ENCODE results near the gene EIF4G2. TPM values are rescaled to one million over a fixed set of nuclear protein-coding genes. Genes with fewer than 3 reads are reported as not detected.

EIF4G2 gene
- total RNA-seq (1,000 to 10,000 TPM in 1 of 9 donors, 100 to 1,000 TPM in 8; 473 to 1,111 (median 849) TPM), polyA plus RNA-seq (100 to 1,000 TPM; 142 to 428 TPM)
- long read RNA-seq, donor 1, transcript EIF4G2-201 (22 exons, 3,978 nt), result major isoform, 217 of 389 reads
- long read RNA-seq, donor 1, transcript EIF4G2-202 (21 exons, 3,346 nt), result minor isoform, 14 of 389 reads
- long read RNA-seq, donor 1, transcript EIF4G2-205 (21 exons, 3,654 nt), result minor isoform, 8 of 389 reads
- long read RNA-seq, donor 1, partial matches to known transcripts, result 119 of 389 reads
- long read RNA-seq, donor 1, other reads (novel, unspliced or antisense), result 30 of 389 reads
- long read RNA-seq, donor 2, full-length matches to known transcripts, result 560 of 911 reads
- long read RNA-seq, donor 2, partial matches to known transcripts, result 319 of 911 reads
- long read RNA-seq, donor 2, other reads (novel, unspliced or antisense), result 32 of 911 reads
- long read RNA-seq, donor 3, transcript EIF4G2-201 (22 exons, 3,978 nt), result major isoform, 373 of 557 reads
- long read RNA-seq, donor 3, transcript EIF4G2-202 (21 exons, 3,346 nt), result minor isoform, 33 of 557 reads
- long read RNA-seq, donor 3, transcript EIF4G2-205 (21 exons, 3,654 nt), result minor isoform, 7 of 557 reads
- long read RNA-seq, donor 3, partial matches to known transcripts, result 118 of 557 reads
- long read RNA-seq, donor 3, other reads (novel, unspliced or antisense), result 26 of 557 reads

DNA sequence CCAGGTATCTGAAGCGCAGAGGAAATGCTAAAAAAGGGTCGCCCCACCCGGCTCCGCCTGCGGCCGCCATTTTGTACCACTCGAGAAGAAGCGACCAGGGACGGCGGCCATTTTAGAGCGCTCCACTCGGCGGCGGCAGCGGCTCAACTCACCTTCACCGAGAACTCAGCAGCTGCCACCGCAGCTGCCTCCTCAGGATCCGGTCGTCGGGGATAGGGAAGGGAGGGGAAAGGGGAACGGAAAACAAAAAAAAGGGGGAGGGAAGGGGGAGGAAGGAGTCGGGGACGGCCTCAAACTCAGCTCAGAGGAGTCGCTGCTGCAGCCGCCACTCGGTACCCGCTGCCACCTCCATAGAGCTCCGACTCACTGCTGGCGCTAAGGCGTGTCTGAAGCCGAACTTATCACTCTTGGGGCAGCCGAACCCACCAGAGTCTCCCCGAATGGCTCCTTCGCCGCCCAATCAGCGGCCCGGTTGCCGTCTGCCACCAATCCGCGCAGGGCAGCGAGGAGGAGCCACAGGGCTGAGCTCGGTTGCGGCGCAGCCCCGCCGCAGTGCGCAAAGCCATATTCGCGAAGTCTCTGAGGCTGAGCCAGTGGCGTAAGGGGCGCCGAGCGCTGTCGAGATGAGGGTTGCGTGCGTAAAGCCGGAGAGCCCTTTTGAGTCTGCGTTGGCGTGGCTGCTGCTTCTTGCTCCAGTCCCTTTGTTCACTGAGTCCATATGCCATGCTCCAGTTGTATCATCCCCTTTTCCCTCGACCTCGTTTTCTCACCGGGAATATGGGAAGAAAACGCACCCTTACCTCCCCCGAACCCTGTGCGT, at the start of gene EIF4G2:
EIF4G2 (minus strand) TSS at position 374 of the 820 bp plus-strand sequence.
- Histone ChIP-seq H3K4me1 (peaks cover 15 to 46% (median 40%) of the 10 kb centered on the region in 12 donors), H3K36me3 (peaks cover 0 to 38% (median 35%) of the 10 kb centered on the region in 9 donors), H3K27me3 (no peaks in the 10 kb centered on the region), H3K4me3 (peak within 1 kb of the TSS; percentile 61 to 99 (median 93)), H3K27ac (peak within 1 kb of the TSS; percentile 94 to 100 (median 98)), H3K9me3 (no peaks in the 10 kb centered on the region)
- TF ChIP-seq, protein P1, sequence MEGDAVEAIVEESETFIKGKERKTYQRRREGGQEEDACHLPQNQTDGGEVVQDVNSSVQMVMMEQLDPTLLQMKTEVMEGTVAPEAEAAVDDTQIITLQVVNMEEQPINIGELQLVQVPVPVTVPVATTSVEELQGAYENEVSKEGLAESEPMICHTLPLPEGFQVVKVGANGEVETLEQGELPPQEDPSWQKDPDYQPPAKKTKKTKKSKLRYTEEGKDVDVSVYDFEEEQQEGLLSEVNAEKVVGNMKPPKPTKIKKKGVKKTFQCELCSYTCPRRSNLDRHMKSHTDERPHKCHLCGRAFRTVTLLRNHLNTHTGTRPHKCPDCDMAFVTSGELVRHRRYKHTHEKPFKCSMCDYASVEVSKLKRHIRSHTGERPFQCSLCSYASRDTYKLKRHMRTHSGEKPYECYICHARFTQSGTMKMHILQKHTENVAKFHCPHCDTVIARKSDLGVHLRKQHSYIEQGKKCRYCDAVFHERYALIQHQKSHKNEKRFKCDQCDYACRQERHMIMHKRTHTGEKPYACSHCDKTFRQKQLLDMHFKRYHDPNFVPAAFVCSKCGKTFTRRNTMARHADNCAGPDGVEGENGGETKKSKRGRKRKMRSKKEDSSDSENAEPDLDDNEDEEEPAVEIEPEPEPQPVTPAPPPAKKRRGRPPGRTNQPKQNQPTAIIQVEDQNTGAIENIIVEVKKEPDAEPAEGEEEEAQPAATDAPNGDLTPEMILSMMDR (IDR thresholded peaks at IDR 0.05), result peak in 2 of 12 donors; percentile 12 to 25
- TF ChIP-seq POLR2A (IDR thresholded peaks at IDR 0.05), result peak; percentile 82 to 99
- DNase-seq, result peak; percentile 99
- WGBS, 4 donors, result 0 to 1% (median 0%) methylated on average over 39 to 65 of the region's 65 CpGs
- peak; percentile 95 to 98 (median 98) for ATAC-seq
- intact Hi-C loops (cut with DNase I), result loop anchor here (1.0 to 10.0 kb wide), 13 partner anchors 36 to 1036 kb away; partner anchors contain the start of genes ZBED5 (in 7 of the 10), CTR9 (in 1 of the 10) and USP47 (in 1 of the 10)

DNA sequence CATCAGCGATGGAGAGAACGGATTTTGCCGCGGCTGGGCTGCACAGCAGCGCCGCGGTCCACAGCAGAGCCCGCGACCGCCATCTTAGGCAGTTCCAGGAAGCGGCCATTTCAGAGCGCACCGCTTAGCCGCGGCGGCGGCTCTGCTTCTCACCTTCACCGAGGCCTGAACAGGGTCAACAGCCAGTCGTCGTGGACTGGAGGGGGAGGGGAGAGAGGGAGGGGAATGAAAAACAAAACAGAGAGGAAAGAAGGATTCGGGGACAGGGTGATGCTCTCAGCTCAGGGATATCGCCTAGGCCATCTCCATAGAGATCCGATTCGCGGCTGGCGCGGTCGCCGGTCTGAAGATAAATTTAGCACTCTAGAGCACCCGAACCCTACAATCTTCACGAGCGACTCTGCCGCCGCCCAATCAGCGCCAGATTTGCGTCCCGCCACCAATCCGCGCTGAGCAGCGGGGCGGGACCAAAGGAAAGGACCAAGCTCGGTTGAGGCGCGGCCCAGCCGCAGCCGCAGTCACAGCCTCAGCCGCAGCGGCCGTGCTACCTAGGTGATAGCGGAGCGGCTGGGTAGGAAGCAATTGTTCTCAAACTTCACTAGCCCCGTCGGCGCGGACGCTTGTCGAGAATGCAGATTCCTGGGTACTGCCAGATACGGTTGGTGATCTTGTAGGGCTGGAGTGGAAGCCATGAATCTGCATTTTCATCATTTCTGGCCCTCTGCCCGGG, 49.1 kb upstream of the EIF4G2 start, which contains the start of gene ZBED5:
ZBED5 (minus strand) TSS at position 345 of the 730 bp plus-strand sequence. CDS start 3,108 bp downstream, outside the sequence.
- H3K36me3 ChIP-seq, result peaks cover 0 to 33% (median 31%) of the 10 kb centered on the region in 9 donors
- peak within 1 kb of the TSS; percentile 62 to 89 (median 80) for H3K4me3 ChIP-seq
- peak in 1 of 2 donors; percentile 98 for TF ChIP-seq POLR2A (IDR thresholded peaks at IDR 0.05)
- TF ChIP-seq, protein P1 (IDR thresholded peaks at IDR 0.05), result peak in 4 of 12 donors; percentile 31 to 42 (median 38)
- intact Hi-C loops (cut with DNase I), result loop anchor here (1.0 to 10.0 kb wide), 14 partner anchors 41 to 984 kb away; partner anchors contain the start of genes EIF4G2 (in 8 of the 10), CTR9 (in 1 of the 10) and USP47 (in 1 of the 10)
- H3K27me3 ChIP-seq, result no peaks in the 10 kb centered on the region
- WGBS, 4 donors, result 0 to 1% (median 0%) methylated on average over 35 to 59 of the region's 59 CpGs
- H3K27ac ChIP-seq, result peak within 1 kb of the TSS; percentile 93 to 99 (median 96)
- DNase-seq (peak; percentile 97 to 98 (median 98)), ATAC-seq (peak; percentile 96 to 98 (median 97))
- H3K9me3 ChIP-seq, result no peaks in the 10 kb centered on the region
- H3K4me1 ChIP-seq, result peaks cover 0 to 61% (median 23%) of the 10 kb centered on the region in 12 donors

DNA sequence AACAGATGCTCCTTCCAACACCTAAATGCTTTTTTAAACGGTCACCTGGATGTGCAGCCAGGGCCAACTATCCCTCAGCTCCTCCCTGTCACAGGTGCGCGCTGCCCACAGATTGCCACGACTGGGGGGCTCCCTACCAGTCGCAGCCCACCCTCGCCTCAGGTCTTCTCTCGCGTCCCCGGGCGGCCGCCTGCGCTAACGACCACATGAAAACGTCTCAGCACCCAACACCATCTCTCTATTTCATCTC, 48.7 kb upstream of the EIF4G2 start:
- TF ChIP-seq POLR2A (IDR thresholded peaks at IDR 0.05), result no peak
- TF ChIP-seq, protein P1 (IDR thresholded peaks at IDR 0.05), result no peak

More for the DNA sequence above, 48.7 kb upstream of the EIF4G2 start:
- no peaks in the 10 kb centered on the region for H3K27me3 ChIP-seq
- intact Hi-C loops (cut with DNase I), result loop anchor here in 7 of 10 donors (1.0 to 10.0 kb wide), 8 partner anchors 41 to 985 kb away; partner anchors contain the start of genes EIF4G2 (in 2 of the 7) and USP47 (in 1 of the 7)
- peak overlapping the region; percentile 62 to 89 (median 80) for H3K4me3 ChIP-seq
- peak in 3 of 4 donors; percentile 6 to 8 (median 7) for ATAC-seq
- H3K9me3 ChIP-seq, result no peaks in the 10 kb centered on the region
- H3K27ac ChIP-seq, result peak overlapping the region; percentile 93 to 99 (median 96)
- peaks cover 0 to 56% (median 21%) of the 10 kb centered on the region in 12 donors for H3K4me1 ChIP-seq
- peak in 1 of 5 donors; percentile 45 for DNase-seq
- peaks cover 0 to 37% (median 36%) of the 10 kb centered on the region in 9 donors for H3K36me3 ChIP-seq
- 0 to 1% (median 0%) methylated on average over 9 to 14 of the region's 14 CpGs for WGBS, 4 donors

Data from heart left ventricle (tissue), 16 donors.